Osteocyte (in vitro differentiated cells): ENCODE data around the gene GPR61. TPM values are rescaled to one million over a fixed set of nuclear protein-coding genes. Genes with fewer than 3 reads are reported as not detected.

Experiments
- DNase-seq: peaks from one replicate; pipeline ENCODE4 v3.0.0; 2021; ENCODE audit warnings: mixed read lengths; ENCODE audit not compliant: unreplicated experiment; ENCODE audit errors: extremely low spot score
- H3K27ac Mint-ChIP-seq: one replicate; pipeline ENCODE4 v1.8.0; 2021; ENCODE audit warnings: mild to moderate bottlenecking, mixed read lengths; ENCODE audit not compliant: unreplicated experiment
- H3K27me3 Mint-ChIP-seq: one replicate; pipeline ENCODE4 v1.8.0; 2021; ENCODE audit warnings: mixed read lengths; ENCODE audit not compliant: unreplicated experiment
- H3K36me3 Mint-ChIP-seq: one replicate; pipeline ENCODE4 v1.8.0; 2021; ENCODE audit warnings: mixed read lengths; ENCODE audit not compliant: unreplicated experiment
- H3K4me1 Mint-ChIP-seq: one replicate; pipeline ENCODE4 v1.8.0; 2021; ENCODE audit warnings: mixed read lengths; ENCODE audit not compliant: unreplicated experiment
- H3K4me3 Mint-ChIP-seq: one replicate; pipeline ENCODE4 v1.8.0; 2021; ENCODE audit warnings: mild to moderate bottlenecking, moderate library complexity, mixed read lengths; ENCODE audit not compliant: unreplicated experiment
- H3K9me3 Mint-ChIP-seq: one replicate; pipeline ENCODE4 v1.8.0; 2021; ENCODE audit warnings: mixed read lengths; ENCODE audit not compliant: unreplicated experiment
- CTCF ChIP-seq: fragments of 200-600 bp; sonication (generic); IDR thresholded peaks from 2 replicates; pipeline ENCODE4 v1.5.0; 2021; ENCODE audit warnings: antibody characterized with exemption, mild to moderate bottlenecking, moderate library complexity
- total RNA-seq: library from RNA; stranded (reverse); gene quantifications from 2 replicates; pipeline ENCODE4 v1.2.1, GENCODE V29; 2021

The GPR61 gene
- total RNA-seq, 1 donor from 2014 or later: not detected

- Mint-ChIP-seq H3K9me3 (no peaks in the 10 kb centered on the region), H3K27ac (no peak overlapping the region), H3K4me1 (no peaks in the 10 kb centered on the region), H3K36me3 (peaks cover 65% of the 10 kb centered on the region), H3K4me3 (no peak overlapping the region), H3K27me3 (no peaks in the 10 kb centered on the region)
- no peak for TF ChIP-seq CTCF
- no peak for DNase-seq
Observed at GRCh38 chr1:109589679-109590078, 50.0 kb downstream of the GPR61 start.

- peaks cover 7% of the 10 kb centered on the region for H3K4me1 Mint-ChIP-seq
- no peak for DNase-seq
- H3K27me3 Mint-ChIP-seq: no peaks in the 10 kb centered on the region
- TF ChIP-seq CTCF: no peak
- no peak overlapping the region for H3K27ac Mint-ChIP-seq
- peaks cover 53% of the 10 kb centered on the region for H3K36me3 Mint-ChIP-seq
- H3K9me3 Mint-ChIP-seq: no peaks in the 10 kb centered on the region
- H3K4me3 Mint-ChIP-seq: no peak overlapping the region
Observed at GRCh38 chr1:109592916-109593315, 53.2 kb downstream of the GPR61 start.

- no peaks in the 10 kb centered on the region for H3K9me3 Mint-ChIP-seq
- TF ChIP-seq CTCF: no peak
- H3K36me3 Mint-ChIP-seq: peaks cover 46% of the 10 kb centered on the region
- no peak overlapping the region for H3K4me3 Mint-ChIP-seq
- peaks cover 7% of the 10 kb centered on the region for H3K4me1 Mint-ChIP-seq
- DNase-seq: no peak
- H3K27ac Mint-ChIP-seq: no peak overlapping the region
- no peaks in the 10 kb centered on the region for H3K27me3 Mint-ChIP-seq
Observed at GRCh38 chr1:109595531-109595930, 55.9 kb downstream of the GPR61 start.

Other genes starting within 250 kb of the GPR61 start
- not detected in 2 replicates for gene MYBPHL, start 232.9 kb upstream of the GPR61 start, total RNA-seq
- 71.4 and 78.5 TPM in 2 replicates for gene SORT1, start 142.0 kb upstream of the GPR61 start, total RNA-seq
- 101 and 108 TPM in 2 replicates for gene PSMA5, start 113.4 kb upstream of the GPR61 start, total RNA-seq
- 0.59 and 1.1 TPM in 2 replicates for gene SYPL2, start 73.3 kb upstream of the GPR61 start, total RNA-seq
- 6.4 and 6.8 TPM in 2 replicates for gene ATXN7L2, start 56.0 kb upstream of the GPR61 start, total RNA-seq
- gene CYB561D1, start 45.8 kb upstream of the GPR61 start, total RNA-seq: 10.2 and 10.6 TPM in 2 replicates
- gene AMIGO1, start 30.1 kb upstream of the GPR61 start, total RNA-seq: 5.2 and 5.4 TPM in 2 replicates
- 7.6 and 8.5 TPM in 2 replicates for gene GNAI3, start 8.7 kb downstream of the GPR61 start, total RNA-seq
- not detected in 2 replicates for gene GNAT2, start 79.7 kb downstream of the GPR61 start, total RNA-seq
- gene AMPD2, start 80.0 kb downstream of the GPR61 start, total RNA-seq: 59.4 and 64.0 TPM in 2 replicates
- gene GSTM4, start 116.2 kb downstream of the GPR61 start, total RNA-seq: 24.3 and 25.1 TPM in 2 replicates
- gene GSTM2, start 128.2 kb downstream of the GPR61 start, total RNA-seq: 38.6 and 39.0 TPM in 2 replicates
- 6.4 and 7.8 TPM in 2 replicates for gene GSTM1, start 147.9 kb downstream of the GPR61 start, total RNA-seq
- not detected in 2 replicates for gene GSTM5, start 172.4 kb downstream of the GPR61 start, total RNA-seq
- 33.9 and 41.4 TPM in 2 replicates for gene GSTM3, start 201.2 kb downstream of the GPR61 start, total RNA-seq
- not detected in 2 replicates for gene EPS8L3, start 224.1 kb downstream of the GPR61 start, total RNA-seq